Activated CD4-positive, CD25-positive, alpha-beta regulatory T cell treated with anti-CD3 and anti-CD28 coated beads, Interleukin-2, amount 50 U/mL, for 24 hours (primary cell): ENCODE results near the gene CCDC174.
"Not testable (repeated sequence)": the region's sequence is repeated elsewhere in the genome, so short reads cannot be mapped to it uniquely, and the experiment has no call there.

Experiments
- ATAC-seq, 2 donors: fragments of 150-1000 bp; cut with Tn5 transposase; one replicate each; pipeline ENCODE4 v1.10.0; 2021; ENCODE audit warnings: mild to moderate bottlenecking in 1 of 2, moderate library complexity in 1 of 2

CCDC174 gene

GRCh38 chr3:14651440-14652251 is at the start of gene CCDC174:
Gene CCDC174 (plus strand): TSS chr3:14651762. CDS start chr3:14651837, 75 bp downstream.
- peak; percentile 98 for ATAC-seq

DNA sequence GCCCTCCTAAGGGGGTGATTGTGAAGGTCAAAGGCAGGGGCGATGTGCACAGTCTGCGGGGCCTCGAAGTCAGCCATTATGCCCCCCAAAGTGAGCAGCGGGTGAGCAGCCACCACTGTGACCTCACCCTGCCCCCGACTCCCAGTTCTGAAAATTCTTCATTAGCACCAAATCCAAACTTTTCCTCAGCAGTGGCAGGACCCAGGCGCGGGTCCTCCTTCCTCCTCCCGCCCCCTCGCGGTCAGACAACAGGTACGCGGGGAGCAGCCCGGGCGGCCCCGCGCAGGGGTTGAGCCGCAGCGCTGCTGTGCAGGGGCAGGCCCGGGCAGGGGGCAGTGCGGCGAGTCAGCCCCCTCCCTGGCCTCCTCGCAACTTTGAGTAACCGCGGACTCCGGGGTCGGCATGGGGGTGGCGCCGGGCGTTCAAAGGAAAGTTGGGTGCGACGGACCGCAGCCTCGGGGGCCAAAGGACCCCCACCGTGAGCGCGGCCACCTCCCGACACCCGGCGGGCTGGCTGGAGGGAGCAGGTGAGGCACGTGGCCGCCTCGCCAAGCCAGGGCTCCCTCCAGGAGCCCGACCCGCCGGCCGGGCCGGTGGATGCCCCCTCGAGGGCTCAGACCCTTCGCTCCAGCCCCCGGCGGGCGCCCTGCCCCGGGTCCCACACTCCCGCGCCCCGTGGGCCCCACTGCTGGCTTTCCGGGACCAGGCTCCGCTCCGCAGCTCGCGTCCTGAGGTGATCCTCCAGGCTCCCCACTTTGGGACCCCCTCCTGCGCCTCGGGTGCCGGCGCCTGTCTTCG is 49.4 kb upstream of the CCDC174 start:
- no peak for ATAC-seq

- ATAC-seq, result no peak
Measured at GRCh38 chr3:14602804-14603644, 48.5 kb upstream of the CCDC174 start.

GRCh38 chr3:14605067-14605466 is 46.5 kb upstream of the CCDC174 start:
- ATAC-seq, result no peak

- ATAC-seq, result no peak
Measured at GRCh38 chr3:14605744-14606143, 45.8 kb upstream of the CCDC174 start.

GRCh38 chr3:14606669-14607339 is 44.8 kb upstream of the CCDC174 start:
- no peak for ATAC-seq

- no peak for ATAC-seq
Measured at GRCh38 chr3:14608298-14608697, 43.3 kb upstream of the CCDC174 start.

GRCh38 chr3:14609058-14609457 is 42.5 kb upstream of the CCDC174 start:
- not testable (repeated sequence) for ATAC-seq

DNA sequence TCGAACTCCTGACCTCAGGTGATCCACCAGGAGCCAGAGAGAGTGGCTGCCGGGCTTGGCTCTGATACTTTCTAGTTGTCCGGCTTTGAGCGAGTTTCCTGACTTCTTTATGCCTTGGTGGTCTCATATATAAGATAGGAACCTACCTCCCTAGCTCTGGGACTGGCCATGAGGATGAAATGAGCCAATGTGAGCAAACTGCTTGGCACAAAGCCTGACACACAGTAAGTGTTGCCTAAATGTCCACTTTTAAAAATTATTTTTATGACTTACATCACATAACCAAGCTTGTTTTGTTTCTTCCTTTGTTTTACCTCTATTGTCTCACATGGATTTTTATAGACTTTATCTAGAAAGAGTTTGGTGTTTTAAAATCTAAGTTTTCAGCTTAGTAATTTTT is 42.1 kb upstream of the CCDC174 start:
- ATAC-seq, result no peak

- ATAC-seq, result no peak
Measured at GRCh38 chr3:14609941-14610340, 41.6 kb upstream of the CCDC174 start.

GRCh38 chr3:14614189-14614588 is 37.4 kb upstream of the CCDC174 start:
- no peak for ATAC-seq

- ATAC-seq, result no peak
Measured at GRCh38 chr3:14614862-14615261, 36.7 kb upstream of the CCDC174 start.

- ATAC-seq, result no peak
Measured at GRCh38 chr3:14616606-14617507, 34.7 kb upstream of the CCDC174 start.

DNA sequence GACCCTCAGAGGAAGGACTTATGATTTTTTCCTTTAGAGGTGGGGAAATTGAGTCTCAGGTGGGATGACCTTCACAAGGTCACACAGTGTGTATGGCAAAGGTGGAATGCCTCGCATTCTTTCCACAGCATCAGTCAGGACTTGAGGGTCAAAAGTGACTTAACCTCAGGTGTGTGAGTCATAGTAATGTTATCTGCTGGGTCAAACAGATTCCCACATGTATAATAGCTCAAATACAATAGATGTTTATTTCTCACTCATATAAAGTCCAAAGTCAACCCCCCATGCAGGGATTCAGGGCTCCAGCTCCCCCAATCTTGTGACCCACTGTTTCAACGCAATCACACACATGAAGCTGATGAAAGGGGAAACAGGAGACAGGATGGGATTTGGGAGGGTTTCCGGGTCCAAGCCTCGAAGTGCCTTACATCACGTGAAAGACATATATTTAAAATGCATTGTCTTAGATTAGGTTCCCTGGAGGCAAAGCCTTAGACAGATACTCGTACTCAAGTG is 34.0 kb upstream of the CCDC174 start:
- no peak for ATAC-seq

DNA sequence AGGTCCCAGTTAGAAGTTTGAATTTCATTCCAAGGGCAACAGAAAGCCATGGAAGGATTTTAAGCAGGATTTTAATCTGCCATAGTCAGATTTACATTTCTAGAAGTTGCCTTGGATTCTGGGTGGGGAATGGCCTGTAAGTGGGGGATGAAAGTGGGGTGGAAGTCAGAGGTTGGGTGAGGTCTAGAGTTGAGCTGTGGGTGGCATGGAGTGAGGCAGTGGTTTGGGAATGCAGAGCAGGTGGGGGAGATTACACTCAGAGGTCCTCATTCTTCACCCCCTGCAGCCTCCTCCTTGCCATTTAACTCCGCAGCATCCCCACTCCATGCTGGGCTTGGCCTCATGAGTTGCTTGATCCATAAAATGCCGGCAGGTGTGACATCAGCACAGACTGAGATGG is 32.0 kb upstream of the CCDC174 start:
- no peak for ATAC-seq

DNA sequence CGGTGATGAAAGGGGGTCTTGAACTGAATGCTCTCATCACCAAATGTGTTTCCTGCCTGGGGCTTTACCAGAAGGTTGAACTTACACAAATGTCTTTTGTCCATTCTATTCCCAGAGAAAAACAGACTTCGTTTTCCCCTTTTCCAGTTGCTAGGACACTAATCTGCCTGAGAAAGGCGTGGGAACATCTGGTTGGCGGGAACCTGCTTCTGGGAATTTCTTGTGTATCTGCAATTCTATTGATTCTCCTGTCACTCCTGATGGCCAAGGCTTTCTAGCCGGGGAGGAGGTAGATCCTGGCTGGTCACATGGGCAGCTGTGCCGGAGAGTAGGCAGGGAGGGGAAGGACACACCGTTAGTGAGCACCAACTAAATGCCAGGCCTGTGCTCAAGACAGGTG is 31.1 kb upstream of the CCDC174 start:
- ATAC-seq, result no peak

GRCh38 chr3:14621093-14621492 is 30.5 kb upstream of the CCDC174 start:
- no peak for ATAC-seq

DNA sequence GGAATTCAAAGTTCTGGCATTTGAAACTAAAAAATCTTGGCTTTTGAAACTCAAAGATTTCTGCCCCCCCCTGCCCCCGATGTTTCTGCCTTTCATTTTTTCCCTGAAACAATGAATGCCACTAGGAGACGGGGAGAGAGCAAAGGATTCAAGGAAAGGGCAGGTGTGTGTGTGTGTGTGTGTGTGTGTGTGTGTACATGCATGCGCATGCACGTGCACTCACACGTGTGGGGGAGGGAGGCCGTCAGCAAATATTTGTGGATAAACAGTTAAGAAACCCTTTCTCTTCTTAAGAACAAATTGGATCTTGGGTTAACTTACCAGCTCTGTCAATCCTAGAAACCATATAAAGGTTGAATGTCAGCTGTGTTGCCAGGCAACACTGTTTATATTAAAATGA is 29.2 kb upstream of the CCDC174 start:
- ATAC-seq, result no peak

DNA sequence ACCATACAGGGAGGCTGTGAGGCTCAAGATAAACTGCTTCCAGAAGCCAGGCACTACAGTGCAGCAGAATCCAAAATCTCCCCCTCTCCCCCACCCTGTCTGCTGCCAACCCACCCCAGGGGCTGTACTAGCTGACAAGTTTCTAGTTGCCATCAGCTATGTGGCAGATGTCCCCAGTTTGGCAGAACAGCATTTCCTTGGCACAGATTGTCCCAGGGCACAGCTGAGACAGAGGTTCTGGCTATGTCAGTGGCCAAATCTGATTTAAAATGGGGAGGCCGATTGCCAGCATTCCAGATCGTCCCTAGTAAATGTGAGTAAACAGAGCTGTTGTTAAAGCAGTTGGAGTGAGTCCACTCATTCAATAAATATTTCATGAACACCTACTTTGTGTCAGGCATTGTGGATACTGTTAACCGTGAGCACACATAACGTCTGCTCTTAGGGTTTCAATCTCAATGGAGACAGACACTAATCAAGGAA is 28.0 kb upstream of the CCDC174 start:
- ATAC-seq, result no peak

DNA sequence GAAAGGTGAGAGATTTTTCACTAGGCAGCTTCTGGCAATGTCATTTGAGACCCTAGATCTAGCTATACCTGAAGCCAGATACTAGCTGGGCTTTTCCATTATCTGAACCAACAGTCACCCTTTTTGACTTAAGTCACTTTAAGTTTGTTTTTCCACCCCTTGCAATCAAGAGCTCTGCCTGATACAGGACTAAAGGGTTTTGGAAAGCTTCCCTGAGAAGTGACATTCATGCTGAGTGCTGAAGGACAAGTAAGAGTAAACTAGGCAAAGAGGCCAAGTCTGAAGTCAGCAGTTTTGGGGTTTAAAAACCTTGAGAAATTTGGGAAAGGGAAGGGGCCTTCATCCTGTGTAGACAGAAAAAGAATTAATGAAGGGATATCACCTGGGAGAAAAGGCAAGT is 27.1 kb upstream of the CCDC174 start:
- ATAC-seq, result no peak

GRCh38 chr3:14625443-14625842 is 26.1 kb upstream of the CCDC174 start:
- no peak for ATAC-seq
